ENCODE measurements around the gene B3GALNT1.

Gene B3GALNT1

GRCh38 chr3:161108840-161109239 lies 3.7 kb upstream of the B3GALNT1 start:
- Histone ChIP-seq H3K79me1 (replicated peaks; ENCODE audit: low read length, poor library complexity, severe bottlenecking) (no peaks in the 10 kb centered on the region), H3K14ac (ENCODE audit: low read length in 2 of 2) (no peak overlapping the region), H3K9ac (ENCODE audit: low read length) (no peak overlapping the region), H3K4ac (ENCODE audit: low read depth in 1 of 2, low read length in 2 of 2) (no peak overlapping the region), H3K4me2 (ENCODE audit: low read length, poor library complexity, severe bottlenecking) (no peak overlapping the region), H3K4me1 (ENCODE audit: control insufficient read depth, insufficient read depth, low read depth, low read length) (peaks cover 5% of the 10 kb centered on the region), H3K27me3 (ENCODE audit: control insufficient read depth in 1 of 2, insufficient read depth in 1 of 2, low read length in 2 of 2) (no peaks in the 10 kb centered on the region), H2BK120ac (ENCODE audit: low read depth, low read length) (no peak overlapping the region), H2BK12ac (ENCODE audit: low read length in 2 of 2) (no peak overlapping the region), H3K27ac (ENCODE audit: low read length, poor library complexity, severe bottlenecking) (no peak overlapping the region), H3K36me3 (ENCODE audit: control insufficient read depth in 1 of 2, insufficient read depth in 2 of 2, low read depth in 1 of 2, low read length in 2 of 2) (no peaks in the 10 kb centered on the region), H2AFZ (ENCODE audit: low read depth, low read length) (no peak overlapping the region), H2BK5ac (ENCODE audit: low read depth, low read length, poor library complexity, severe bottlenecking) (no peak overlapping the region), H2BK15ac (ENCODE audit: low read depth, poor library complexity, severe bottlenecking) (no peak overlapping the region), H3K9me3 (ENCODE audit: control insufficient read depth, low read length) (no peaks in the 10 kb centered on the region), H2AK5ac (ENCODE audit: low read length, severe bottlenecking) (no peak overlapping the region), H4K8ac (ENCODE audit: low read length) (no peak overlapping the region), H3K4me3 (ENCODE audit: insufficient read depth in 1 of 2, low read depth in 1 of 2, low read length in 2 of 2) (no peak overlapping the region), H3K23ac (ENCODE audit: low read length in 2 of 2) (no peak overlapping the region), H3K18ac (ENCODE audit: low read depth in 1 of 2, low read length in 2 of 2) (peak overlapping the region in 1 of 2 experiments; percentile 65), H4K91ac (ENCODE audit: low read length) (no peak overlapping the region)
- DNase-seq: peak; percentile 30
- 86% methylated on average over 1 of the region's 1 CpG for WGBS

DNA sequence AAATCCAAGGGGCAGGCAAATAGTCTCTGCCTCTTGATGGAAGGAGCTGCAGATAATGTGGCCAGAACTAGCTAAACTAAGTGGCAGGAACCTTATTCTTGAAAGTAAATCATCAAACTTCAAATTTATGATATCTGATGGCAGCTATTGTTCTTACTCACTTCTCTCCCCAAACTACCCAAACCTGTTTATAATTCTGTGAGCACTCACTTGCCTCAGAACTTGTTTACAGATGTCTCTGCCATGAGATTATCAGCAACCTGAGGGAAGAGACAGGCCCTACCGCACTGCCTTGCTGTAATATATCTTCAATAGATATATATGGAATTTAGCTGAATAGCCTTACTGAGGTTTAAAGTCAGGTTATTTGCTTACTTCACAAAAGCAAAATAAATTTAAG lies 2.2 kb upstream of the B3GALNT1 start:
- Histone ChIP-seq H3K9ac (ENCODE audit: low read length) (no peak overlapping the region), H2BK5ac (ENCODE audit: low read depth, low read length, poor library complexity, severe bottlenecking) (no peak overlapping the region), H2AK5ac (ENCODE audit: low read length, severe bottlenecking) (no peak overlapping the region), H3K4me1 (ENCODE audit: control insufficient read depth, insufficient read depth, low read depth, low read length) (peaks cover 5% of the 10 kb centered on the region), H3K23ac (ENCODE audit: low read length in 2 of 2) (no peak overlapping the region), H4K8ac (ENCODE audit: low read length) (no peak overlapping the region), H3K27me3 (ENCODE audit: control insufficient read depth in 1 of 2, insufficient read depth in 1 of 2, low read length in 2 of 2) (no peaks in the 10 kb centered on the region), H3K9me3 (ENCODE audit: control insufficient read depth, low read length) (no peaks in the 10 kb centered on the region), H2BK12ac (ENCODE audit: low read length in 2 of 2) (no peak overlapping the region), H4K91ac (ENCODE audit: low read length) (no peak overlapping the region), H3K18ac (ENCODE audit: low read depth in 1 of 2, low read length in 2 of 2) (no peak overlapping the region), H3K14ac (ENCODE audit: low read length in 2 of 2) (no peak overlapping the region), H2AFZ (ENCODE audit: low read depth, low read length) (no peak overlapping the region), H3K4ac (ENCODE audit: low read depth in 1 of 2, low read length in 2 of 2) (no peak overlapping the region), H2BK120ac (ENCODE audit: low read depth, low read length) (no peak overlapping the region), H3K79me1 (replicated peaks; ENCODE audit: low read length, poor library complexity, severe bottlenecking) (no peaks in the 10 kb centered on the region), H3K27ac (ENCODE audit: low read length, poor library complexity, severe bottlenecking) (no peak overlapping the region), H3K4me2 (ENCODE audit: low read length, poor library complexity, severe bottlenecking) (no peak overlapping the region), H3K4me3 (ENCODE audit: insufficient read depth in 1 of 2, low read depth in 1 of 2, low read length in 2 of 2) (no peak overlapping the region), H2BK15ac (ENCODE audit: low read depth, poor library complexity, severe bottlenecking) (no peak overlapping the region), H3K36me3 (ENCODE audit: control insufficient read depth in 1 of 2, insufficient read depth in 2 of 2, low read depth in 1 of 2, low read length in 2 of 2) (peaks cover 0 to 5% of the 10 kb centered on the region in 2 experiments)
- WGBS: no CpG with 5 or more reads among the region's 1 CpG
- DNase-seq: no peak

DNA sequence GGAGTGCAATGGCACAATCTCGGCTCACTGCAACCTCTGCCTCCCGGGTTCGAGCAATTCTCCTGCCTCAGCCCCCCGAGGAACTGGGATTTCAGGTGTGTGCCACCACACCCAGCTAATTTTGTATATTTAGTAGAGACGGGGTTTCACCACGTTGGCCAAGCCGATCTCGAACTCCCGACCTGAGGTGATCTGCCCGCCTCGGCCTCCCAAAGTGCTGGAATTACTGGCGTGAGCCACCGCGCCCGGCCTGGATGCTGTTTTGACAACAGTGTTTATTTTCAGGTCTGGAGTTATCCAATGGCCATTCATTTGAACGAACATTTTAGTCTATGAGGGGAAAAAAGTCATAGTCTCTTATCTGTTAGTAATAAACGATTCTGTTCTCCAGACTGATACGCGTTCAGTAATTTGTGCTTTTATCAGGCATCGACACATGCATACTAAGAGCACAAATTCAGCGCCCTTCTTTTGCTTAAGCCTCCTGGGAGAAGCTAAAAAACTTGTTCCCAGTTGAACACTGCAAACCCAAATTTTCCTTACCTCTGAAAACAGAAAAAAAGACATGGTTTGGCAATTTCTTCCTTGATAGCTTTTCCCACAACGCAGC lies 1.3 kb downstream of the B3GALNT1 start:
- no peak overlapping the region for H2BK120ac ChIP-seq (ENCODE audit: low read depth, low read length)
- peaks cover 0 to 36% of the 10 kb centered on the region in 2 experiments for H3K36me3 ChIP-seq (ENCODE audit: control insufficient read depth in 1 of 2, insufficient read depth in 2 of 2, low read depth in 1 of 2, low read length in 2 of 2)
- H3K9ac ChIP-seq (ENCODE audit: low read length): peak overlapping the region; percentile 89
- H3K4me2 ChIP-seq (ENCODE audit: low read length, poor library complexity, severe bottlenecking): peak overlapping the region; percentile 74
- no peaks in the 10 kb centered on the region for H3K79me1 ChIP-seq (replicated peaks; ENCODE audit: low read length, poor library complexity, severe bottlenecking)
- H3K4me3 ChIP-seq (ENCODE audit: insufficient read depth in 1 of 2, low read depth in 1 of 2, low read length in 2 of 2): peak overlapping the region in 1 of 2 experiments; percentile 87
- H2AK5ac ChIP-seq (ENCODE audit: low read length, severe bottlenecking): no peak overlapping the region
- WGBS: 97% methylated on average over 22 of the region's 22 CpGs
- no peak overlapping the region for H2BK15ac ChIP-seq (ENCODE audit: low read depth, poor library complexity, severe bottlenecking)
- no peak overlapping the region for H3K14ac ChIP-seq (ENCODE audit: low read length in 2 of 2)
- H2BK5ac ChIP-seq (ENCODE audit: low read depth, low read length, poor library complexity, severe bottlenecking): no peak overlapping the region
- H2BK12ac ChIP-seq (ENCODE audit: low read length in 2 of 2): no peak overlapping the region
- H4K91ac ChIP-seq (ENCODE audit: low read length): peak overlapping the region; percentile 45
- H3K4ac ChIP-seq (ENCODE audit: low read depth in 1 of 2, low read length in 2 of 2): no peak overlapping the region
- H2AFZ ChIP-seq (ENCODE audit: low read depth, low read length): no peak overlapping the region
- peak overlapping the region in 1 of 2 experiments; percentile 62 for H3K23ac ChIP-seq (ENCODE audit: low read length in 2 of 2)
- no peak overlapping the region for H3K27ac ChIP-seq (ENCODE audit: low read length, poor library complexity, severe bottlenecking)
- peaks cover 5% of the 10 kb centered on the region for H3K4me1 ChIP-seq (ENCODE audit: control insufficient read depth, insufficient read depth, low read depth, low read length)
- no peak for DNase-seq
- H3K9me3 ChIP-seq (ENCODE audit: control insufficient read depth, low read length): no peaks in the 10 kb centered on the region
- H4K8ac ChIP-seq (ENCODE audit: low read length): no peak overlapping the region
- peak overlapping the region in 1 of 2 experiments; percentile 94 for H3K18ac ChIP-seq (ENCODE audit: low read depth in 1 of 2, low read length in 2 of 2)
- no peaks in the 10 kb centered on the region for H3K27me3 ChIP-seq (ENCODE audit: control insufficient read depth in 1 of 2, insufficient read depth in 1 of 2, low read length in 2 of 2)

GRCh38 chr3:161101609-161102008 lies 3.5 kb downstream of the B3GALNT1 start:
- no peak overlapping the region for H3K14ac ChIP-seq (ENCODE audit: low read length in 2 of 2)
- H2BK120ac ChIP-seq (ENCODE audit: low read depth, low read length): no peak overlapping the region
- no peaks in the 10 kb centered on the region for H3K27me3 ChIP-seq (ENCODE audit: control insufficient read depth in 1 of 2, insufficient read depth in 1 of 2, low read length in 2 of 2)
- no peak overlapping the region for H2BK15ac ChIP-seq (ENCODE audit: low read depth, poor library complexity, severe bottlenecking)
- peaks cover 0 to 42% of the 10 kb centered on the region in 2 experiments for H3K36me3 ChIP-seq (ENCODE audit: control insufficient read depth in 1 of 2, insufficient read depth in 2 of 2, low read depth in 1 of 2, low read length in 2 of 2)
- no peak overlapping the region for H4K8ac ChIP-seq (ENCODE audit: low read length)
- peaks cover 5% of the 10 kb centered on the region for H3K4me1 ChIP-seq (ENCODE audit: control insufficient read depth, insufficient read depth, low read depth, low read length)
- H3K4me3 ChIP-seq (ENCODE audit: insufficient read depth in 1 of 2, low read depth in 1 of 2, low read length in 2 of 2): no peak overlapping the region
- no peak for DNase-seq
- H3K23ac ChIP-seq (ENCODE audit: low read length in 2 of 2): no peak overlapping the region
- 100% methylated on average over 1 of the region's 3 CpGs for WGBS
- H2AK5ac ChIP-seq (ENCODE audit: low read length, severe bottlenecking): no peak overlapping the region
- no peak overlapping the region for H3K27ac ChIP-seq (ENCODE audit: low read length, poor library complexity, severe bottlenecking)
- H4K91ac ChIP-seq (ENCODE audit: low read length): no peak overlapping the region
- H2BK5ac ChIP-seq (ENCODE audit: low read depth, low read length, poor library complexity, severe bottlenecking): no peak overlapping the region
- no peak overlapping the region for H2AFZ ChIP-seq (ENCODE audit: low read depth, low read length)
- no peaks in the 10 kb centered on the region for H3K79me1 ChIP-seq (replicated peaks; ENCODE audit: low read length, poor library complexity, severe bottlenecking)
- no peak overlapping the region for H3K4ac ChIP-seq (ENCODE audit: low read depth in 1 of 2, low read length in 2 of 2)
- no peak overlapping the region for H3K4me2 ChIP-seq (ENCODE audit: low read length, poor library complexity, severe bottlenecking)
- no peak overlapping the region for H2BK12ac ChIP-seq (ENCODE audit: low read length in 2 of 2)
- H3K9me3 ChIP-seq (ENCODE audit: control insufficient read depth, low read length): no peaks in the 10 kb centered on the region
- no peak overlapping the region for H3K9ac ChIP-seq (ENCODE audit: low read length)
- H3K18ac ChIP-seq (ENCODE audit: low read depth in 1 of 2, low read length in 2 of 2): no peak overlapping the region
